ENCODE results near the gene WDFY2.
"Not testable (repeated sequence)": the region's sequence is repeated elsewhere in the genome, so short reads cannot be mapped to it uniquely, and the experiment has no call there.

The WDFY2 gene

GRCh38 chr13:51556740-51557139 lies 27.5 kb upstream of the WDFY2 start:
- Mint-ChIP-seq H3K4me3 (no peak overlapping the region), H3K9me3 (ENCODE audit: low read depth) (peaks cover 7% of the 10 kb centered on the region), H3K27ac (no peak overlapping the region), H3K36me3 (no peaks in the 10 kb centered on the region), H3K27me3 (peaks cover 4% of the 10 kb centered on the region), H3K4me1 (ENCODE audit: low read depth) (peaks cover 8% of the 10 kb centered on the region)

GRCh38 chr13:51557438-51557837 lies 26.8 kb upstream of the WDFY2 start:
- Mint-ChIP-seq H3K27me3 (peaks cover 4% of the 10 kb centered on the region), H3K27ac (no peak overlapping the region), H3K36me3 (no peaks in the 10 kb centered on the region), H3K4me1 (ENCODE audit: low read depth) (peaks cover 8% of the 10 kb centered on the region), H3K9me3 (ENCODE audit: low read depth) (peaks cover 7% of the 10 kb centered on the region), H3K4me3 (no peak overlapping the region)

GRCh38 chr13:51557875-51558612 lies 26.2 kb upstream of the WDFY2 start:
- H3K27me3 Mint-ChIP-seq: peaks cover 4% of the 10 kb centered on the region
- no peak overlapping the region for H3K4me3 Mint-ChIP-seq
- peaks cover 8% of the 10 kb centered on the region for H3K4me1 Mint-ChIP-seq (ENCODE audit: low read depth)
- peaks cover 7% of the 10 kb centered on the region for H3K9me3 Mint-ChIP-seq (ENCODE audit: low read depth)
- H3K27ac Mint-ChIP-seq: no peak overlapping the region
- no peaks in the 10 kb centered on the region for H3K36me3 Mint-ChIP-seq

- Mint-ChIP-seq H3K4me3 (no peak overlapping the region), H3K27ac (peak overlapping the region; percentile 17), H3K27me3 (peaks cover 3% of the 10 kb centered on the region), H3K9me3 (ENCODE audit: low read depth) (peaks cover 5% of the 10 kb centered on the region), H3K4me1 (ENCODE audit: low read depth) (peaks cover 8% of the 10 kb centered on the region), H3K36me3 (peaks cover 3% of the 10 kb centered on the region)
Observed at GRCh38 chr13:51559946-51560735, 24.1 kb upstream of the WDFY2 start.

- H3K27ac Mint-ChIP-seq: no peak overlapping the region
Observed at GRCh38 chr13:51562011-51562671, 22.1 kb upstream of the WDFY2 start.

GRCh38 chr13:51564252-51564651 lies 20.0 kb upstream of the WDFY2 start:
- peaks cover 8% of the 10 kb centered on the region for H3K4me1 Mint-ChIP-seq (ENCODE audit: low read depth)
- H3K4me3 Mint-ChIP-seq: no peak overlapping the region
- peaks cover 3% of the 10 kb centered on the region for H3K36me3 Mint-ChIP-seq
- peaks cover under 1% of the 10 kb centered on the region for H3K9me3 Mint-ChIP-seq (ENCODE audit: low read depth)
- H3K27ac Mint-ChIP-seq: no peak overlapping the region
- no peaks in the 10 kb centered on the region for H3K27me3 Mint-ChIP-seq

More at GRCh38 chr13:51562011-51562671, 22.1 kb upstream of the WDFY2 start:
- Mint-ChIP-seq H3K9me3 (ENCODE audit: low read depth) (peaks cover 3% of the 10 kb centered on the region), H3K4me1 (ENCODE audit: low read depth) (peaks cover 8% of the 10 kb centered on the region), H3K4me3 (no peak overlapping the region), H3K27me3 (peaks cover 2% of the 10 kb centered on the region), H3K36me3 (peaks cover 3% of the 10 kb centered on the region)

GRCh38 chr13:51564671-51565070 lies 19.6 kb upstream of the WDFY2 start:
- H3K4me1 Mint-ChIP-seq (ENCODE audit: low read depth): peaks cover 8% of the 10 kb centered on the region
- no peak overlapping the region for H3K4me3 Mint-ChIP-seq
- H3K9me3 Mint-ChIP-seq (ENCODE audit: low read depth): no peaks in the 10 kb centered on the region
- H3K36me3 Mint-ChIP-seq: peaks cover 3% of the 10 kb centered on the region
- no peak overlapping the region for H3K27ac Mint-ChIP-seq
- H3K27me3 Mint-ChIP-seq: no peaks in the 10 kb centered on the region

GRCh38 chr13:51569001-51569400 lies 15.3 kb upstream of the WDFY2 start:
- H3K9me3 Mint-ChIP-seq (ENCODE audit: low read depth); H3K27ac Mint-ChIP-seq; H3K4me3 Mint-ChIP-seq; H3K4me1 Mint-ChIP-seq (ENCODE audit: low read depth); H3K36me3 Mint-ChIP-seq; H3K27me3 Mint-ChIP-seq: not testable (repeated sequence)

- H3K4me1 Mint-ChIP-seq (ENCODE audit: low read depth): no peaks in the 10 kb centered on the region
- H3K9me3 Mint-ChIP-seq (ENCODE audit: low read depth): no peaks in the 10 kb centered on the region
- no peak overlapping the region for H3K27ac Mint-ChIP-seq
- no peaks in the 10 kb centered on the region for H3K27me3 Mint-ChIP-seq
- H3K4me3 Mint-ChIP-seq: no peak overlapping the region
- no peaks in the 10 kb centered on the region for H3K36me3 Mint-ChIP-seq
Observed at GRCh38 chr13:51576754-51577153, 7.5 kb upstream of the WDFY2 start.

- Mint-ChIP-seq H3K27ac (no peak overlapping the region), H3K4me3 (no peak overlapping the region), H3K4me1 (ENCODE audit: low read depth) (no peaks in the 10 kb centered on the region), H3K27me3 (no peaks in the 10 kb centered on the region), H3K36me3 (no peaks in the 10 kb centered on the region), H3K9me3 (ENCODE audit: low read depth) (no peaks in the 10 kb centered on the region)
Observed at GRCh38 chr13:51577690-51578089, 6.6 kb upstream of the WDFY2 start.

- no peaks in the 10 kb centered on the region for H3K9me3 Mint-ChIP-seq (ENCODE audit: low read depth)
- no peak overlapping the region for H3K4me3 Mint-ChIP-seq
- H3K27ac Mint-ChIP-seq: no peak overlapping the region
- peaks cover 2% of the 10 kb centered on the region for H3K4me1 Mint-ChIP-seq (ENCODE audit: low read depth)
- no peaks in the 10 kb centered on the region for H3K27me3 Mint-ChIP-seq
- H3K36me3 Mint-ChIP-seq: no peaks in the 10 kb centered on the region
Observed at GRCh38 chr13:51579676-51580075, 4.6 kb upstream of the WDFY2 start.

- Mint-ChIP-seq H3K27me3 (no peaks in the 10 kb centered on the region), H3K4me3 (no peak overlapping the region), H3K4me1 (ENCODE audit: low read depth) (peaks cover 13% of the 10 kb centered on the region), H3K36me3 (no peaks in the 10 kb centered on the region), H3K9me3 (ENCODE audit: low read depth) (no peaks in the 10 kb centered on the region), H3K27ac (no peak overlapping the region)
Observed at GRCh38 chr13:51581148-51581820, 3.0 kb upstream of the WDFY2 start.

GRCh38 chr13:51583469-51583874 lies 790 bp upstream of the WDFY2 start:
- Mint-ChIP-seq H3K9me3 (ENCODE audit: low read depth) (no peaks in the 10 kb centered on the region), H3K27me3 (no peaks in the 10 kb centered on the region), H3K4me3 (peak overlapping the region; percentile 95), H3K27ac (peak overlapping the region; percentile 95), H3K4me1 (ENCODE audit: low read depth) (peaks cover 31% of the 10 kb centered on the region), H3K36me3 (peaks cover 4% of the 10 kb centered on the region)

GRCh38 chr13:51584731-51585672 lies 740 bp downstream of the WDFY2 start:
- Mint-ChIP-seq H3K4me3 (peak overlapping the region; percentile 95), H3K27me3 (no peaks in the 10 kb centered on the region), H3K36me3 (peaks cover 4% of the 10 kb centered on the region), H3K4me1 (ENCODE audit: low read depth) (peaks cover 41% of the 10 kb centered on the region), H3K9me3 (ENCODE audit: low read depth) (no peaks in the 10 kb centered on the region), H3K27ac (peak overlapping the region; percentile 81)
